GM12865 (cell line): ENCODE data around the gene FRG2C.

ENCODE experiments used
- DNase-seq: peaks from one replicate; pipeline ENCODE4 v3.0.0; 2010; ENCODE audit warnings: low read depth
- H3K4me3 ChIP-seq: 2 replicates; pipeline ENCODE4 v1.5.1; 2011; ENCODE audit warnings: mild to moderate bottlenecking, low read depth, low read length, control low read depth
- CTCF ChIP-seq: IDR thresholded peaks from 2 replicates; pipeline ENCODE4 v1.5.1; 2011; ENCODE audit warnings: low read length, control low read depth, low read depth, inconsistent platforms; ENCODE audit not compliant: insufficient read depth; ENCODE audit errors: missing control alignments

Gene FRG2C

GRCh38 chr3:75687323-75687722, 23.2 kb downstream of the FRG2C start:
- no peak for DNase-seq
- no peak overlapping the region for H3K4me3 ChIP-seq
- no peak for TF ChIP-seq CTCF

- no peak for DNase-seq
- H3K4me3 ChIP-seq, result no peak overlapping the region
- TF ChIP-seq CTCF, result no peak
These were observed 27.9 kb downstream of the FRG2C start for GRCh38 chr3:75692061-75692460.
